ENCODE measurements around the gene SAMD10.

SAMD10 gene

DNA sequence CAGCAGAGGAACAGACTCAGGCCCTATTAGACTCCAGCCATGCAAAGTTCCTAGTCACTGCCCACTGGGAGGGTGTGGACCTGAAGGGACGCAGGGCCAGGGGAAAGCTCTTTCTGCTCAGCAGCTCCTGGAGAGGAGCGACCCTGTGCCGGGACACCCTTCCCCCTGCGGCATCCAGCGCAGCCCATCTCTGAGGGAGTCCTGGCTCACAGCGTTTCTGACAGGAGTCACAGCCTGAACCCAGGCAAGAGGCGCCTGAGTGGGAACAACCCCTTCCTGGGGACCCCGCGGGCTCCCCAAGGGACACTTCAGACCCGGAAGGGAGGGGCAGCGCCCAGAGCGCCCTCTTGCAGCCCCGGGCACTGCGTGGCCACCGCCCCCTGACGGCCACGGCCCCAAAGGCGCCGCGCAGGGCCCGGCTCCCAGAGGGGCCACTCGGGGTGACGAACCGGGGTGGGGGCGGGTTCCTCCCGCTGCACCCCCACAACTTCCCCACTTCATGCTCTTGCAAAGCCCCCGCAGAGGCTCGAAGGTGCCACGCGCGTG is 24.1 kb downstream of the SAMD10 start:
- peak in 1 of 2 experiments; percentile 68 for DNase-seq

DNA sequence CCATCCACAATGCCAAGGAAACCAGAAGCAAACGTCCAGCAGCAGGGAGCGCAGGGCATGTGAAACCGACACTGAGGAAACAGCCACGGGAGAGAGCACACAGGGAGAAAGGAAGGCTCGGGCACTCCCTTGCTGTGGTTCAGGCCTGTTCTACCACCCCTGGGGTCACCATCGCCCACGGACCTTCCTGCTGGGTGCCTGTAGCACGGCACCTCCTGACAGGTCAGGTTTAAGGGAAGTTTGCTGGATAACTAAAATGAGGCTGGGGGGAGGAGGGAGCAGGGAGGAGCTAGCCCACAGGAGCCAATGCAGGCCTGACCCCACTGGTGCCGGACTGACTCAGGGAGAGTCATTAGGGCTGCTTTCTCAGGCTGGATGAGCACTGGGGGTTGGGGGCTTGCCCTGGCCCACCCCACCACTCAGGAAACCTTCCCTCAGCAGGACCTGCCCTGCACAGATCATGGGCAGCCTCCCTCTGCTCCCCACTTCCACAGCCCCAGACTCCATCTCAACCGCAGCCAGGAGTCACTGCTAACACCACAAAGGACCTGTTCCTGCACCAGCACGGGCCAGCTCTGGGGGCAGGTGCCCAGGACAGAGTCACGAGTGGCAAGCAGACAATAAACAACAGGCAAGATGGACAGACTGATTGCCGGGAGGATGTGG is 25.5 kb downstream of the SAMD10 start:
- no peak for DNase-seq

GRCh38 chr20:63952769-63953168 is 26.7 kb downstream of the SAMD10 start:
- no peak for DNase-seq

DNA sequence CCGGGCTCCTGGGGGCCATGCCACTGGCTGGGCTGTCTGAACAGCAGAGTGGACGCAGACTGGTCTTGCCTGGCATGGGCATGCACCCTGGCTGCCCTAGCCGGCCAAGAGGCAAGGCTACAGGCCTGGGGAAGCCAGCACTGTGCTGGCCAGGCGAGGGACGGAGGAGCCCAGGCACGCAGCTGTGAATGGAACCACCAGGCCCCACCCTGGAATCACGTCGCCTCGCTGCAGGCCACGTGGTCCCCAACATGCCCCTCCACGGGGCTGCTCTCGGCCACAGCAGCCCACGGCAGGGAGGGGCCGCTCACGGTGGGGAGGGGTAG is 27.3 kb downstream of the SAMD10 start:
- no peak for DNase-seq

DNA sequence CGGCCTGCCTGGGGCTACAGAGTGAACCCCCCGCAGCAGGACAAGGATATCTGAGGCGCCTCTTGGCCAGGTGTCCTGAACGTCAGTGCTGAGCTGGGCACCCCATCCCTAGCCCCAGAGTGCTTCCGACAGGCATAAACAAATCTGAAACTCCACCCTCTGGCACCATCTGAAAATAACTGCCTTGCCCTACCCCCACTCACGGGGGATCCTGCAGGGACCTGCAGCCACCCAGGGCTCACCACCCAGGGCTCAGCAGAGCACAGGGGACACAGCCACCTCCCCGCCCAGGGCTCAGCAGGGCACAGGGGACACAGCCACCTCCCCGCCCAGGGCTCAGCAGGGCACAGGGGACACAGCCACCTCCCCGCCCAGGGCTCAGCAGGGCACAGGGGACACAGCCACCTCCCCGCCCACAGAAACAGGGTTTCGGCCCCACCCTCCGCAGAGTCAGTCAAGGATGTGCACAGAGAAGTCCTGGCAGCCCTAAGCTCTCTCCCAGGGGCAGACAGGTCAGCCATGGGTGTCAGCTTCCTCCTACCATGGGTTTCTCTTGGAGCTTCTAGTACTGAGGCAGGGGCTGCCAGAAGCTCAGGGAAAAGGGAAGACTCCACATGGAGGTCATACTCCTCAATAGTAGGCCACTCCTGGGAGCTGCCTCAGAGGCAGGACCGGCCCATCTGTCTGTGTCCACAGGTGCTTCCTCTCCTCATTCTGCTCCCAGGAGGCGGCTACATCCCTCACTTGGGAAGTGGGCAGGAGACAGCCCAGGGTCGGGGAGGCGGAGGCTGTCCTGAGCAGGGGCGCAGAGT is 27.8 kb downstream of the SAMD10 start:
- DNase-seq = no peak

- no peak for DNase-seq
Observed at GRCh38 chr20:63950701-63951397, 28.6 kb downstream of the SAMD10 start.

DNA sequence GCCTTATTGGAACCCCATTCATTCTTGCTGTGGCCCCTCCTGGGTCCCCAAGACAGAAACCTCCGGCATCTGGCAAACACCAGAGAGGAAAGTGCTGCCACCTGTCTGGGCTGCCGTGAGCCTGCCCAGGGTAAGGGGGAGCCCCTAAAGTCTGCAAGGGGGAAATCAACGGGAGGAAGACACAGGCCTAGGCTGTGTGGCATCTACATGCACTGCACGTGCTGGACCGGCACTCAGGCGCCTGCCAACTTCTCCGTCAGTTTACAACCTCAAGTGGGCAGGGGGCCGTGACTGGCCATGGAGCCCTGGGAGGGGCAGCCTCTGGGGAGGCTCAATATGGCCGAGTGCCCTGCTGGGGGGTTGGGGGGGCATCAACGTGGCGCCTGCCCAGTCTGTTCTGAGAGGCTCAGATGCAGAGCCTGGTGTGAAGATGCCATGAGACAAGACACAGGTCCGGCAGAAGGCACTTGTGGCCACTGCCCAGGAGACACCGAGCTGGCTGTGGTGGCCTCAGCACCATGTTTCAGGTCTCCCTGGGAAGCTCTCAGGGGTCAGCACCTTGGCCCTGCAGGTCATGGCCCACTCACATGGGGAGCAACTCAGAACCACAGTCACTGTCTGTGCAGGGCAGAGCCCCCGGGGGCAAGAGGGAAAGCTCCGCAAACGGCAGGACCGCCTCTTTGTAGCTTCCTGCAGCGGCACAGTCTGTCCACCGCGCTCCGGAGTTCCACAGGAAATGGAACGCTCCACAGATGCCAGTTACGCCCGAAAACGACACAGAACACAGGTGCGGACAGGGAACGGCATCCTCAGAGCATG is 31.6 kb downstream of the SAMD10 start:
- no peak for DNase-seq

GRCh38 chr20:63946986-63947637 is 32.3 kb downstream of the SAMD10 start:
- DNase-seq = no peak

DNA sequence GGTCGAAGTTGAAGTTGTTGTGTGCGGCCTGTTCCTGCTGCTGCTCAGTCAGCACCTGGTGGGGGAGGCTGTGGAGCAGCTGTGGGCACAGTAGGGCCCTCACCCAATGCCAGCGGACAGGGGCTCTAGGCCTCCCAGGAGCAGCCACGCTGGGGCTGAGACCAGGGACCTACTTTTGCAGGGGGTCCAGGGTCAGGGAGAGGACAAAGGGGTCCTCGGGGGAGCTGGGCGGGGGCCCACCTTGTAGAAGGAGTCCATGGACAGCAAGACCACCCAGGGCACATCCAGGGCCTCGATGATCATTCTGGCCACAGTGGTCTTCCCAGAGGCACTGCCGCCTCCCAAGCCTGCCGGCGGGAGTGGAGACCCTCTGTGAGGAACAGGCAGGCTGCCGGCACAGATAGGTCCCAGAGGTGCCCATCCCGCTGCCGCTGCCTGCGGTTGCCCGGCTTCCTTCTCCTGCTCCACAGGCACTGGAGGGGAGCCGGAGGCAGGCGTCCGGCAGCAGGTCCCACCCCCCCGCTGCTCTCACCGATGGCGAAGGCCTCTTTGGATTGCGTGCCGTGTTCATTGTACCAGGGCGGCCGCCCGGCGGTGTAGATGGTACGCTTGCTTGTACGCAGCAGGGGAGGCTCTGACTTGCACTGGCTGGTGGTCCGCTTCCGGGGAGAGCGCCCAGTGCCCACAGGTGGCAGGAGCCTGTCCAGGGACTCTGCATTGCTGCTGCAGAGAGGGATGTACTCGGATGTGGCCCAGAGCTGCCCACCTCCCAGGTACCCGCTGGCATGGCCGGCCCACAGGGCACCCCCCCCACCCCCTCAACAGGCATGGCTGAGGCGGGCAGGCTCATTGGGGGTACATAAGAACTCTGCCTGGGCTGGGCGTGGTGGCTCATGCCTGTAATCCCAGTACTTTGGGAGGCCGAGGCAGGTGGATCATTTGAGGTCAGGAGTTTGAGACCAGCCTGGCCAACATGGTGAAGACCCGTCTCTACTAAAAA is 33.2 kb downstream of the SAMD10 start:
- DNase-seq = no peak

DNA sequence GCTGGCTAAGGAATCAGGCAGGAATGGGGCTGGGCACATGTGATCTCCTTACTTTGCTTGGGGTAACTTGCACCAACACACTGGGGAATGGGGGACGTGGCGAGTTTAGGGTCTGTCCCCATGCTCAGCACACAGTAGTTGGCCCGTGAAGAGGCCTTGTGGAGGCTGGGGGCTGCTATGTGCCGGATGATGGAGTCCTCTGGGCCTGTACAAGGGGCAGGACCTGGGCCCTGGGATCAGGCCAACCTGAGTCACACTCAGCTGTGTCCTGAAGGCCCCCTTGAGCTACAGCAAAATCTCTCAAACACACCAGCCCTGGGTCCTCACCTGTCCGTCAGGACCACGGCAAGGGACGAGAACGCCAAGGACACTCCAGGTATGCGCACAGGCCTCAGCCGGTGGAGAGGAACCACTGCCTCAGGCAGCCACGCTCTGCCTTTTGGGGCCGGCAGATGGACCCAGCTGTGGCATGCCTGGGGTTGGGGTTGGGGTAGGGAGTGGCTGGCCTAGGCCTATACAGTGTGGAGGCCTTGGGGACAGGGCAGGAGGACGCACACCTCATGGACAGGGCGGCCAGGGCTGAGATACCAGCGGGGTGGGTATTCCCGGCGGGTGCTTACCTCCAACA is 34.3 kb downstream of the SAMD10 start:
- DNase-seq = no peak

DNA sequence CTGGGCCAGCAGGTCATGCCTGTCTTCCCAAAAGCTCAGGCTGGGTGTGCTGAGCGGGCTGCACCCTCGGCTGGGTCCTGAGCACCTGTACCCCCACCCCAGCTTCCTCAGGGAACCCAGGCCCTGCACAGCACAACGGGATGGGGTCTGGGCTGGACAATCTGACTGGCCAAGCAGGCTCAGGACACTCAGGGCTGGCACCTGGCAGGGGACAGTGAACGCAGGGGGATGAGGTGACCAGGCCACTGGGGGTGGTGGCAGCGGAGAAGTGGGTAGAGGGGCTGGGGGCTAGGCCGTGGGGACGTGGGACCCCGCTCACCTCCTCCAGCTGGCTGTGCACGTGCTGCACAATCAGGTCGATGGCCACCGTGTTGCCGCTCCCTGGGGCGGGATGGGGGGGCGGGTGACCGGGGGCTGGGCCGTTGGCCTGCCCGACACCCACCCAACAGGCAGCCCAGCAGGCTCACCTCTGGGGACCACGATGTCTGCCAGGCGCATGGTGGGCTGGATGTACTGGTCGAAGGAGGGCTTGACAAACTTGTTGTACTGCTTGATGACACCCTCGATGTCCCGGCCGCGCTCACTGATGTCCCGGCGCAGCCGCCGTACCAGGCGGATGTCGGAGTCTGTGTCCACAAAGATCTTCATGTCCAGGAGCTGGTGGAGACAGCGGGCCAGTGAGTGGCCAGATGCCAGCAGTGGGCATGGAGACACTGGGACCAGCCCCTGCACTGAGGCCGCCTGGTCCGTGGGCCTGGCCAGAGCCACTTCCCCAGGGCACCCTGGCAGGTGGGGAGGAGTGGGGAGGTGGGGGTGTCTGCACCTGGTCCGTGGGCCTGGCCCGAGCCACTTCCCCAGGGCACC is 35.1 kb downstream of the SAMD10 start:
- no peak for DNase-seq

DNA sequence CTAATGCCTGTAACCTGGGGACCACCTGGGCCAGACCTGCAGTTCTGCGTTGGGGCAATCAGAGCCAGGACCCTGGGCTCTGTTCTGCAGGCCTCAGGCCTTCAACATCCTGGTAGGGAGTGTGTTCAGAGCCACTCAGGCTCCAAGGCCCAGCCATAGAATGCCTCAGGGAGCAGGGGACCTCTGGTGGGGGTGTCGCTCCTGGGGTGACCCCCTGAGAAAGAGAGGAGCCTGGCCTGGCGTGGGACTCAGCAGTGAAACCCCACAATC is 35.7 kb downstream of the SAMD10 start:
- DNase-seq = no peak

GRCh38 chr20:63942969-63943807 is 36.3 kb downstream of the SAMD10 start:
- no peak for DNase-seq

- peak in 1 of 2 experiments; percentile 79 for DNase-seq
Observed at GRCh38 chr20:63942250-63942951, 37.0 kb downstream of the SAMD10 start.

- peak; percentile 33 to 78 for DNase-seq
Observed at GRCh38 chr20:63941282-63942081, 38.0 kb downstream of the SAMD10 start.

- DNase-seq = no peak
Observed at GRCh38 chr20:63940472-63941266, 38.8 kb downstream of the SAMD10 start.
